ENCODE measurements around the gene SMIM12. TPM values are rescaled to one million over a fixed set of nuclear protein-coding genes. Genes with fewer than 3 reads are reported as not detected.
A peak's percentile ranks its signal among the peaks of the same experiment; 100 is the strongest.

The SMIM12 gene
- total RNA-seq, 2 donors from 2014 or later: 26.6 to 34.0 TPM

DNA sequence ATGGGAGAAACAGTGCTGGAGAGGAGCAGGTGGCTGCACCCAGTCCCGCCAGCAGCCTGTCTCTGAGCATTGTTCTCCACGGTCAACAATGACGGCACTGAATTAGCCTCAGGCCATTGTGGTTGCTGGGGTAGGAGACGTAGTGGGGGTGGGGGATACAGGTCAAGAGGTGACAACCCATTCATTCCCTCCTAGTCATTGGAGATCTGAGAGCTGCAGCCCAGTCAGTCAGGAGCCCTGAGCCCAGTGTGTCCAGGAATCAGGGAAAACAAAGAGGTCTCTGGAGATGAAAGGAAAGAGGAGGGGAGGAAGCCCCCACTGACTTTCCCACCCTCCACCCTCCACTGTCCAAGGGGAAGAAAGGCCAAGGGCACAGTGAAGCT is 15.3 kb downstream of the SMIM12 start:
- Histone ChIP-seq H3K4me3 (no peak overlapping the region), H3K27ac (peak overlapping the region; percentile 37 to 54), H3K36me3 (no peaks in the 10 kb centered on the region), H3K9me3 (no peaks in the 10 kb centered on the region), H3K27me3 (no peaks in the 10 kb centered on the region), H3K4me1 (peaks cover 0 to 71% of the 10 kb centered on the region in 2 donors)
- no peak for TF ChIP-seq CTCF (IDR thresholded peaks at IDR 0.05)
- no peak for DNase-seq (ENCODE audit: low spot score)

DNA sequence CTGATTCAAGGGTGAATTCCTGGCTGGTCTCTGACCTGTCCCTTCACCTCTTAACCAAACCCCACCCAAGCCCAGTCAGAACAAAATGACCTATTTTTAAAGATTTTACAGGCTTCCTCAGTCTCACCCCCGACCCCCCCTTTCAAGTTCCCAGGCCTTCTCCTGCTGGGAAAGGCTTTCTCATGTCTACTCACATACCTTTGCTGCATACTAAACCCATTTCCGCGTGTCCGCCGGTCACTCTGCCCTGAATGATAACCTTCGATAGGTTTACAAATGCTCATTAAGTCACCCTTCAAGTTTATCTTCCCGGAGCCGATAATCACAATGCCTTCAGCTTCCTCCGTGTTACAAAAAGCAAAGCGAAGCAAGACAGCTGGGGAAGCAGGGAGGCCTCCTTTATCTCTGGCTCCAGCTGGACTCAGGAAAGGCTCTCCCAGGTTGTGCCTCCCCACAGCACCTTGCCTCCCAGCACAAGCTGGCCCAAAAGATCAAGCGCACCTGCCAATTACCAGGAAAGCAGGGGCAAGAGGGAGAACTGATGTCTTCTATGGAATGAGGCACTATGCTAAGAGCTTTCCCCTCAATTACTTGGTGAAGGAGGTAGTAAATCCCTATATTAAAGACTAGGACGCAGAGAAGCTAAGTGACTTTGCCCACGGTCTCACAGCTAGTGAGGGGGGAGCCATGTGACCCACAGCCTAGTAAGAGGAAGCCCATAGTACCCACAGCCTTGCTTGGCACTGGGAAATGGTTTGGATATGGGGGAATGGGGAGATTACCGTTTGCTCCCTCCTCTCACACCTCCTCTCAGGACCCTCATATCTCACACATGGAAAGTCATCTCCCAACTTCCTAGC is 15.9 kb downstream of the SMIM12 start:
- no peak for DNase-seq (ENCODE audit: low spot score)
- Histone ChIP-seq H3K4me1 (peaks cover 0 to 69% of the 10 kb centered on the region in 2 donors), H3K4me3 (no peak overlapping the region), H3K27ac (peak overlapping the region; percentile 37 to 54), H3K36me3 (no peaks in the 10 kb centered on the region), H3K27me3 (no peaks in the 10 kb centered on the region), H3K9me3 (no peaks in the 10 kb centered on the region)
- no peak for TF ChIP-seq CTCF (IDR thresholded peaks at IDR 0.05)

GRCh38 chr1:34842952-34843371 is 16.6 kb downstream of the SMIM12 start:
- H3K27ac ChIP-seq: peak overlapping the region; percentile 37 to 54
- peaks cover 0 to 62% of the 10 kb centered on the region in 2 donors for H3K4me1 ChIP-seq
- H3K4me3 ChIP-seq: no peak overlapping the region
- no peak for TF ChIP-seq CTCF (IDR thresholded peaks at IDR 0.05)
- no peaks in the 10 kb centered on the region for H3K36me3 ChIP-seq
- no peaks in the 10 kb centered on the region for H3K27me3 ChIP-seq
- H3K9me3 ChIP-seq: no peaks in the 10 kb centered on the region
- DNase-seq (ENCODE audit: low spot score): no peak

DNA sequence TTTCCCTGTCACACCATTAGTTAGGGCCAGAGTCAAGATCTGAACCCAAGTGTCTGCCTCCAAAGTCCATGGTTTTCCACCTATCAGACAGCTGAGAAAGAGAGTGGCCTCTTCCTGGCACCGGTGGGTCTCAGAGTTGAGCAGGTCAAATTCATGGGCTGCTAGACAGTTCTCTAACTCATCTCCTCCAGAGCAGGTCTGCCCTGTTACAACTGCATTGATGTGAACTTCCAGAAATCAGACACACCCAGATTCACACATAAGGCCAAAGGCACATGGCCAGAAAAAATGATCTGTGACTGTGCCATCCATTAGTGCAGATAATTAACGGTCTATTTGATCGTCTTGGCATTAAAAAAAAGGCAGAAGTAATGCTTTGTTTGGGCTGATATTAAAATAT is 17.5 kb downstream of the SMIM12 start:
- Histone ChIP-seq H3K4me3 (no peak overlapping the region), H3K9me3 (no peaks in the 10 kb centered on the region), H3K36me3 (no peaks in the 10 kb centered on the region), H3K27me3 (no peaks in the 10 kb centered on the region), H3K27ac (no peak overlapping the region), H3K4me1 (peaks cover 0 to 56% of the 10 kb centered on the region in 2 donors)
- no peak for TF ChIP-seq CTCF (IDR thresholded peaks at IDR 0.05)
- DNase-seq (ENCODE audit: low spot score): peak; percentile 42

DNA sequence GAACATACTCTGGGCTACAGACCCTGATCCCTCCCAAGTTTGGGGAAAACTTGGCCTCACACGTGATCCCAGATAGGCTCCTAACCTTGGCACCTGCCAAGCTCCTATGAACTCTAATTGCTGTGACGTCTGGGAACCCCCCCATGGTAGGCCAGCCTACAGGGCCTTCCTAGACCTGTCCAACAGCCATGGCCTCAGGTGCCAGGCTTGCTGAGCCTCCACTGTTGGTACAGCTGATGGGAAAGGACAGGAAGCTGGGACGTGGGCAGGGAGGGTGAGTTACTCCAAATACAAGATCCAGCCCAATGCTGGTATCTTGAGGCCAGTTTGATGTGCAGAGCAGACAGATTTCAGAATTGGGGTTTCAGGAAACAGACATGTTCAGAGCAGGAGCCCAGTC is 19.1 kb downstream of the SMIM12 start:
- DNase-seq (ENCODE audit: low spot score): peak; percentile 30
- Histone ChIP-seq H3K36me3 (no peaks in the 10 kb centered on the region), H3K27me3 (no peaks in the 10 kb centered on the region), H3K27ac (no peak overlapping the region), H3K4me1 (peaks cover 0 to 56% of the 10 kb centered on the region in 2 donors), H3K9me3 (no peaks in the 10 kb centered on the region), H3K4me3 (no peak overlapping the region)
- TF ChIP-seq CTCF (IDR thresholded peaks at IDR 0.05): no peak

All from right atrium auricular region (tissue), 2 donors.